Natural killer cell (primary cell): ENCODE data around the gene MYO16. TPM values are rescaled to one million over a fixed set of nuclear protein-coding genes. Genes with fewer than 3 reads are reported as not detected.

Experiments
- ATAC-seq, 3 donors: fragments of 150-1000 bp in 2 of 3; fragments of 200-7000 bp in 1 of 3; cut with Tn5 transposase; 1 replicate in 1 of 3; 2 replicates in 2 of 3; pipeline ENCODE4 v1.10.0; 2021; ENCODE audit warnings: mild to moderate bottlenecking in 2 of 3, moderate library complexity in 2 of 3
- DNase-seq, 2 donors: peaks; one replicate each; pipeline versions ENCODE4 v3.0.0 to v3.0.0-alpha.2; 2013 to 2021; ENCODE audit warnings: mixed read lengths in 1 of 2
- H3K27ac ChIP-seq: one replicate; pipeline ENCODE4 v1.5.1; 2013; ENCODE audit warnings: mild to moderate bottlenecking, low read length
- H3K27me3 ChIP-seq: one replicate; pipeline ENCODE4 v1.6.1; 2013; ENCODE audit warnings: low read length; ENCODE audit not compliant: control insufficient read depth, insufficient read depth
- H3K36me3 ChIP-seq: one replicate; pipeline ENCODE4 v1.6.1; 2013; ENCODE audit warnings: low read length; ENCODE audit not compliant: control insufficient read depth, insufficient read depth
- H3K4me1 ChIP-seq: one replicate; pipeline ENCODE4 v1.6.1; 2013; ENCODE audit warnings: low read length; ENCODE audit not compliant: control insufficient read depth, insufficient read depth
- H3K4me3 ChIP-seq: one replicate; pipeline ENCODE4 v1.5.1; 2013; ENCODE audit warnings: low read length
- H3K9me3 ChIP-seq: one replicate; pipeline ENCODE4 v1.6.1; 2013; ENCODE audit warnings: low read length; ENCODE audit not compliant: control insufficient read depth, insufficient read depth
- H3K27ac Mint-ChIP-seq, 2 donors: one replicate each; pipeline ENCODE4 v1.8.0; 2022; ENCODE audit warnings: mild to moderate bottlenecking in 2 of 2, mixed read lengths in 2 of 2, moderate library complexity in 1 of 2
- H3K27me3 Mint-ChIP-seq, 2 donors: one replicate each; pipeline ENCODE4 v1.8.0; 2022; ENCODE audit warnings: low read depth in 2 of 2, mixed read lengths in 2 of 2
- H3K36me3 Mint-ChIP-seq: one replicate; pipeline ENCODE4 v1.8.0; 2022; ENCODE audit warnings: mixed read lengths
- H3K4me1 Mint-ChIP-seq, 2 donors: one replicate each; pipeline ENCODE4 v1.8.0; 2022; ENCODE audit warnings: mixed read lengths in 2 of 2
- H3K4me3 Mint-ChIP-seq: one replicate; pipeline ENCODE4 v1.8.0; 2022; ENCODE audit warnings: mild to moderate bottlenecking, moderate library complexity, mixed read lengths
- H3K9me3 Mint-ChIP-seq, 2 donors: one replicate each; pipeline ENCODE4 v1.8.0; 2022; ENCODE audit warnings: mixed read lengths in 2 of 2
- CTCF ChIP-seq: fragments of 200-600 bp; IDR thresholded peaks from one replicate; pipeline ENCODE4 v1.8.0; 2022; ENCODE audit warnings: antibody characterized with exemption
- WGBS: methylation state at CpG from one replicate; pipeline ENCODE4 v1.1.7; 2013; ENCODE audit warnings: missing lambda C conversion rate; ENCODE audit not compliant: insufficient coverage; 5-methylcytosine and 5-hydroxymethylcytosine counted together
- intact Hi-C: fragments of 100-400 bp; cut with micrococcal nuclease; formaldehyde crosslinking; loops from one replicate; pipeline ENCODE4 v1.14.2; 2022
- total RNA-seq, 4 donors: library from RNA; stranded (reverse); fragments of 120-200 nt in 1 of 4; gene quantifications; one replicate each; pipeline versions ENCODE4 v1.2.3 to v1.2.4, GENCODE V29; 2013 to 2022

MYO16 gene
- total RNA-seq, 3 donors from 2014 or later (not counting 1 experiment from before 2014, with no cell fraction given), result 0.28 TPM; not detected in 2

GRCh38 chr13:108920137-108920536, 290.7 kb downstream of the MYO16 start:
- Mint-ChIP-seq H3K27me3 (peaks cover 0 to 3% of the 10 kb centered on the region in 2 donors), H3K27ac (no peak overlapping the region), H3K4me1 (peaks cover 14 to 15% of the 10 kb centered on the region in 2 donors), H3K9me3 (no peaks in the 10 kb centered on the region), H3K4me3 (no peak overlapping the region), H3K36me3 (no peaks in the 10 kb centered on the region)
- no peak for DNase-seq
- 63% methylated on average over 4 of the region's 4 CpGs for WGBS
- no peak overlapping the region for H3K27ac ChIP-seq
- TF ChIP-seq CTCF, result no peak
- no peaks in the 10 kb centered on the region for H3K9me3 ChIP-seq
- ATAC-seq, result no peak
- no peaks in the 10 kb centered on the region for H3K36me3 ChIP-seq
- peaks cover 4% of the 10 kb centered on the region for H3K4me1 ChIP-seq
- no peaks in the 10 kb centered on the region for H3K27me3 ChIP-seq
- intact Hi-C loops, result no loop called here
- no peak overlapping the region for H3K4me3 ChIP-seq

- no peak for TF ChIP-seq CTCF
- ATAC-seq, result no peak
Measured at GRCh38 chr13:108921238-108921637, 291.8 kb downstream of the MYO16 start.

GRCh38 chr13:108922108-108922507, 292.7 kb downstream of the MYO16 start:
- Histone ChIP-seq H3K9me3 (no peaks in the 10 kb centered on the region), H3K27ac (no peak overlapping the region), H3K36me3 (no peaks in the 10 kb centered on the region), H3K4me1 (no peaks in the 10 kb centered on the region), H3K4me3 (no peak overlapping the region), H3K27me3 (no peaks in the 10 kb centered on the region)
- Mint-ChIP-seq H3K4me1 (no peaks in the 10 kb centered on the region), H3K36me3 (no peaks in the 10 kb centered on the region), H3K27ac (no peak overlapping the region), H3K9me3 (no peaks in the 10 kb centered on the region), H3K4me3 (no peak overlapping the region), H3K27me3 (peaks cover 5 to 10% of the 10 kb centered on the region in 2 donors)
- WGBS, result 88% methylated on average over 5 of the region's 5 CpGs
- no peak for DNase-seq
- TF ChIP-seq CTCF, result no peak
- no peak for ATAC-seq
- intact Hi-C loops, result no loop called here

More at GRCh38 chr13:108921238-108921637, 291.8 kb downstream of the MYO16 start:
- no peak for DNase-seq
- Mint-ChIP-seq H3K9me3 (no peaks in the 10 kb centered on the region), H3K36me3 (no peaks in the 10 kb centered on the region), H3K27me3 (peaks cover 3 to 6% of the 10 kb centered on the region in 2 donors), H3K4me3 (no peak overlapping the region), H3K4me1 (peaks cover 3 to 4% of the 10 kb centered on the region in 2 donors), H3K27ac (no peak overlapping the region)
- intact Hi-C loops, result no loop called here
- WGBS, result no CpG with 5 or more reads among the region's 1 CpG
- Histone ChIP-seq H3K9me3 (no peaks in the 10 kb centered on the region), H3K4me3 (no peak overlapping the region), H3K27ac (no peak overlapping the region), H3K27me3 (no peaks in the 10 kb centered on the region), H3K36me3 (no peaks in the 10 kb centered on the region), H3K4me1 (no peaks in the 10 kb centered on the region)

- H3K4me3 ChIP-seq, result no peak overlapping the region
- ATAC-seq (no peak), DNase-seq (no peak)
- WGBS, result 92% methylated on average over 15 of the region's 15 CpGs
- intact Hi-C loops, result no loop called here
- no peaks in the 10 kb centered on the region for H3K4me1 Mint-ChIP-seq
- H3K27me3 ChIP-seq, result no peaks in the 10 kb centered on the region
- no peaks in the 10 kb centered on the region for H3K36me3 ChIP-seq
- H3K36me3 Mint-ChIP-seq, result no peaks in the 10 kb centered on the region
- no peak overlapping the region for H3K27ac ChIP-seq
- H3K27ac Mint-ChIP-seq, result no peak overlapping the region
- H3K27me3 Mint-ChIP-seq, result peaks cover 5 to 10% of the 10 kb centered on the region in 2 donors
- no peak overlapping the region for H3K4me3 Mint-ChIP-seq
- TF ChIP-seq CTCF, result no peak
- no peaks in the 10 kb centered on the region for H3K4me1 ChIP-seq
- H3K9me3 ChIP-seq, result no peaks in the 10 kb centered on the region
- H3K9me3 Mint-ChIP-seq, result no peaks in the 10 kb centered on the region
Measured at GRCh38 chr13:108923386-108924047, 294.1 kb downstream of the MYO16 start.
